Measurements from ENCODE around the gene BAK1. TPM values are rescaled to one million over a fixed set of nuclear protein-coding genes. Genes with fewer than 3 reads are reported as not detected.

The BAK1 gene
- total RNA-seq, 4 donors from 2014 or later = 52.2 to 134 (median 59.5) TPM

DNA sequence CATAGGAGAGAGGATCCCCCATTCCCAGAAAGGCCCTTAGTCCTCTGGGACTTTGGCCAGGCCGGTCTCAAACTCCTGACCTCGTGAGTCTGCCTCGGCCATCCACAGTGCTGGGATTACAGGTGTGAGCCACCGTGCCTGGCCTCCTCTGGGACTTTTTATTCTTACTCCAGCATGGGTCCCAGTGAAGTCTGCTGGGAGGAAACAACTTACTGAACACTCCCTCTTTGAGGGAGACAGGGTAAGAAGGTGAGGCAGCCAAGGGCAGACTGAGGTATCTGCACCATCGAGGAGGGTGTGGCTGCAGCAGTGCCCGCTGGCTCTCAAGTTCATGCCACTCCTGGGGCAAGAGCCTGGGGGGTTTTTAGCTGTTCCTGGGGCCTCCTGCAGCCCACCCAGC, 2.4 kb downstream of the BAK1 start:
- peak; percentile 75 for DNase-seq
- peaks cover 0 to 27% (median 14%) of the 10 kb centered on the region in 4 donors for H3K36me3 ChIP-seq
- no peaks in the 10 kb centered on the region for H3K9me3 ChIP-seq
- TF ChIP-seq EP300 (IDR thresholded peaks at IDR 0.05; ENCODE audit: low read depth) (no peak), POLR2AphosphoS5 (IDR thresholded peaks at IDR 0.05) (peak in 1 of 3 donors; percentile 46)
- peak overlapping the region; percentile 92 to 97 (median 95) for H3K27ac ChIP-seq
- intact Hi-C loops (cut with DNase I; ENCODE audit: low total_unique reads) = no loop called here
- no peaks in the 10 kb centered on the region for H3K27me3 ChIP-seq
- peaks cover 5 to 36% (median 33%) of the 10 kb centered on the region in 4 donors for H3K4me1 ChIP-seq
- WGBS, 2 donors (ENCODE audit: low coverage in 1 of 2) = 42% methylated on average over 4 of the region's 6 CpGs; no CpG with 5 or more reads in 1 of the 2 donors
- H3K4me3 ChIP-seq = peak overlapping the region in 2 of 4 donors; percentile 73 to 90
- in situ Hi-C loops (cut with MboI; ENCODE audit: low pct_ligation_motif_present in 1 of 4, low pct_unique_long_range_greater_than_20kb in 1 of 4, low sequenced_read_pairs in 3 of 4) = no loop called here

DNA sequence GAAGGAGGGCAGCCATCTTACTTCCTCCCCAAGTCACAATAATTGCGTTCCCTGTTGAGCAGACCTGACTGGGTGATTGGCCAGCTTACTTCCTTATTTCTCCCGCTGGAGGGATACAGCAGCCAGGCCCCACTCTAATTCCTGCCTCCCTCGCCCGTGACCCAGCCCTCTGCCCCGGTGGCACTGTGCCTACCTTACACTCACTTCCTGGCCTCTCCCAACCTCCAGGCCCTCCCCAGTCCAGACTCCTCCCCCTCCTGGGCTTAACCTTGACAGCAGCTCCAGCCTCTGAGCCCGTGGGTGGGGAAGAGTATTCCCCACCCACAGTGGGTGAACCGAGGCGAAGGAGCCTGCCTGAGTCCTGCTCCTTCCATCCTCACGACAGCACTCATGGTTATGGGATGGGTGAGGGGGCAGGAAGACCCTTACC, 3.0 kb downstream of the BAK1 start:
- WGBS, 2 donors (ENCODE audit: low coverage in 1 of 2) = 47% methylated on average over 9 of the region's 9 CpGs; no CpG with 5 or more reads in 1 of the 2 donors
- TF ChIP-seq POLR2A (IDR thresholded peaks at IDR 0.05) (peak; percentile 82), POLR2AphosphoS5 (IDR thresholded peaks at IDR 0.05) (peak; percentile 55 to 91 (median 64)), EP300 (IDR thresholded peaks at IDR 0.05; ENCODE audit: low read depth) (no peak)
- TF ChIP-seq, protein P1, sequence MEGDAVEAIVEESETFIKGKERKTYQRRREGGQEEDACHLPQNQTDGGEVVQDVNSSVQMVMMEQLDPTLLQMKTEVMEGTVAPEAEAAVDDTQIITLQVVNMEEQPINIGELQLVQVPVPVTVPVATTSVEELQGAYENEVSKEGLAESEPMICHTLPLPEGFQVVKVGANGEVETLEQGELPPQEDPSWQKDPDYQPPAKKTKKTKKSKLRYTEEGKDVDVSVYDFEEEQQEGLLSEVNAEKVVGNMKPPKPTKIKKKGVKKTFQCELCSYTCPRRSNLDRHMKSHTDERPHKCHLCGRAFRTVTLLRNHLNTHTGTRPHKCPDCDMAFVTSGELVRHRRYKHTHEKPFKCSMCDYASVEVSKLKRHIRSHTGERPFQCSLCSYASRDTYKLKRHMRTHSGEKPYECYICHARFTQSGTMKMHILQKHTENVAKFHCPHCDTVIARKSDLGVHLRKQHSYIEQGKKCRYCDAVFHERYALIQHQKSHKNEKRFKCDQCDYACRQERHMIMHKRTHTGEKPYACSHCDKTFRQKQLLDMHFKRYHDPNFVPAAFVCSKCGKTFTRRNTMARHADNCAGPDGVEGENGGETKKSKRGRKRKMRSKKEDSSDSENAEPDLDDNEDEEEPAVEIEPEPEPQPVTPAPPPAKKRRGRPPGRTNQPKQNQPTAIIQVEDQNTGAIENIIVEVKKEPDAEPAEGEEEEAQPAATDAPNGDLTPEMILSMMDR (IDR thresholded peaks at IDR 0.05) = no peak
- in situ Hi-C loops (cut with MboI; ENCODE audit: low pct_ligation_motif_present in 1 of 4, low pct_unique_long_range_greater_than_20kb in 1 of 4, low sequenced_read_pairs in 3 of 4) = no loop called here
- peaks cover 5 to 38% (median 33%) of the 10 kb centered on the region in 4 donors for H3K4me1 ChIP-seq
- peak; percentile 95 for DNase-seq
- H3K36me3 ChIP-seq = peaks cover 0 to 27% (median 14%) of the 10 kb centered on the region in 4 donors
- H3K9me3 ChIP-seq = no peaks in the 10 kb centered on the region
- peak overlapping the region; percentile 92 to 97 (median 95) for H3K27ac ChIP-seq
- intact Hi-C loops (cut with DNase I; ENCODE audit: low total_unique reads) = no loop called here
- H3K27me3 ChIP-seq = no peaks in the 10 kb centered on the region
- peak overlapping the region in 1 of 4 donors; percentile 90 for H3K4me3 ChIP-seq

DNA sequence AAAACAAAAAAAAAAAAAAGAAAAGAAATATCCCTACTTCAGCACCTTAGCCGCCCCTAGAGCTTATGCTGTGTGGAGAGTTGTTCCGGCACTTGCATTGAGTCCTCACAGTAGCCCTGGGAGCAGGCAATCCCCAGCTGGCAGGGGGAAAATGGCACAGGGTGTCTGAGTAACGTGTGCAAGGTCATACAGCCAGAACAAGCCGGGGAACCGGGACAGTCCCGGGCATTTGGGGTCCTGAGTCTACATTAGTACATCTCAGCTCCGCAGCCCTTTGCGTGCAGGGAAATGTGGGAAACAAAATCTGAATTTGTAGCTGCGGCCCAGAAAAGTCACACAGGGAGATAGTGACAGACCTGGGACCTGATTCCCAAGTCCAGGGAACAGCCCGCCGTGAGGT, 3.4 kb downstream of the BAK1 start:
- H3K27ac ChIP-seq = peak overlapping the region; percentile 92 to 97 (median 95)
- 70 to 81% methylated on average over 2 to 11 of the region's 11 CpGs for WGBS, 2 donors (ENCODE audit: low coverage in 1 of 2)
- H3K36me3 ChIP-seq = peaks cover 0 to 27% (median 14%) of the 10 kb centered on the region in 4 donors
- peak overlapping the region in 1 of 4 donors; percentile 9 for H3K4me3 ChIP-seq
- H3K9me3 ChIP-seq = no peaks in the 10 kb centered on the region
- H3K4me1 ChIP-seq = peaks cover 5 to 42% (median 37%) of the 10 kb centered on the region in 4 donors
- TF ChIP-seq POLR2AphosphoS5 (IDR thresholded peaks at IDR 0.05) = no peak
- TF ChIP-seq EP300 (IDR thresholded peaks at IDR 0.05; ENCODE audit: low read depth) = no peak
- TF ChIP-seq, protein P1 (IDR thresholded peaks at IDR 0.05) = no peak
- no peak for TF ChIP-seq POLR2A (IDR thresholded peaks at IDR 0.05)
- DNase-seq = no peak
- intact Hi-C loops (cut with DNase I; ENCODE audit: low total_unique reads) (no loop called here), in situ Hi-C loops (cut with MboI; ENCODE audit: low pct_ligation_motif_present in 1 of 4, low pct_unique_long_range_greater_than_20kb in 1 of 4, low sequenced_read_pairs in 3 of 4) (no loop called here)
- H3K27me3 ChIP-seq = no peaks in the 10 kb centered on the region

DNA sequence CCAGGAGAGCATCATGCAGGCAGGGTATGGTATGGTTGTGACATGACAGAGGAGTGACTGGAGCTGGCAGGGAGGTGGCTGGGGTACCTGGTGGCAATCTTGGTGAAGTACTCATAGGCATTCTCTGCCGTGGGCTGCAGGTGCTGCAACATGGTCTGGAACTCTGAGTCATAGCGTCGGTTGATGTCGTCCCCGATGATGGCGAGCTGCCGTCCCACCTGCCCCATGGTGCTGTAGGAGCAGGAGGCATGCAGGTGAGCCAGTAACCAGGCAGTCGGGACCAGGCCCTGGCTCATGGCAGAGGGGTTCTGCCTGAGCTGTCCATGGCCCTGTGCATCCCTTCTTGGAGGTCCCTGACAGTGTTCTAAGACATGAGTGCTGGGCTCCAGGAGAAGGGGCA, 4.9 kb downstream of the BAK1 start:
- peaks cover 0 to 47% (median 34%) of the 10 kb centered on the region in 4 donors for H3K4me1 ChIP-seq
- TF ChIP-seq EP300 (IDR thresholded peaks at IDR 0.05; ENCODE audit: low read depth) (no peak), POLR2A (IDR thresholded peaks at IDR 0.05) (no peak), POLR2AphosphoS5 (IDR thresholded peaks at IDR 0.05) (no peak)
- TF ChIP-seq, protein P1 (IDR thresholded peaks at IDR 0.05) = no peak
- WGBS, 2 donors (ENCODE audit: low coverage in 1 of 2) = 95% methylated on average over 8 of the region's 8 CpGs; no CpG with 5 or more reads in 1 of the 2 donors
- intact Hi-C loops (cut with DNase I; ENCODE audit: low total_unique reads) (no loop called here), in situ Hi-C loops (cut with MboI; ENCODE audit: low pct_ligation_motif_present in 1 of 4, low pct_unique_long_range_greater_than_20kb in 1 of 4, low sequenced_read_pairs in 3 of 4) (no loop called here)
- H3K27ac ChIP-seq = no peak overlapping the region
- no peak overlapping the region for H3K4me3 ChIP-seq
- no peaks in the 10 kb centered on the region for H3K27me3 ChIP-seq
- H3K9me3 ChIP-seq = no peaks in the 10 kb centered on the region
- no peak for DNase-seq
- H3K36me3 ChIP-seq = peaks cover 0 to 27% (median 14%) of the 10 kb centered on the region in 4 donors

All from transverse colon (tissue), 4 donors.